Esophagus muscularis mucosa (tissue), 4 donors: Measurements from ENCODE around the gene TMIGD1.

ENCODE experiments used
- EP300 ChIP-seq: sonication (generic); formaldehyde crosslinking; IDR thresholded peaks from one replicate; pipeline ENCODE4 v1.6.1; 2017; ENCODE audit warnings: antibody characterized with exemption
- POLR2A ChIP-seq: fragments of 450-650 bp; IDR thresholded peaks from one replicate; pipeline ENCODE4 v1.6.1; 2017; ENCODE audit warnings: antibody characterized with exemption, moderate library complexity, mild to moderate bottlenecking, low read depth
- TF ChIP-seq, protein P1 (sequence below), 3 experiments: fragments of 200-600 bp in 2 of 3; fragments of 450-650 bp in 1 of 3; sonication (generic) in 2 of 3; IDR thresholded peaks; one replicate each; pipeline ENCODE4 v1.5.1; 2017 to 2019; ENCODE audit warnings: antibody characterized with exemption in 3 of 3, mild to moderate bottlenecking in 2 of 3, moderate library complexity in 1 of 3

DNA sequence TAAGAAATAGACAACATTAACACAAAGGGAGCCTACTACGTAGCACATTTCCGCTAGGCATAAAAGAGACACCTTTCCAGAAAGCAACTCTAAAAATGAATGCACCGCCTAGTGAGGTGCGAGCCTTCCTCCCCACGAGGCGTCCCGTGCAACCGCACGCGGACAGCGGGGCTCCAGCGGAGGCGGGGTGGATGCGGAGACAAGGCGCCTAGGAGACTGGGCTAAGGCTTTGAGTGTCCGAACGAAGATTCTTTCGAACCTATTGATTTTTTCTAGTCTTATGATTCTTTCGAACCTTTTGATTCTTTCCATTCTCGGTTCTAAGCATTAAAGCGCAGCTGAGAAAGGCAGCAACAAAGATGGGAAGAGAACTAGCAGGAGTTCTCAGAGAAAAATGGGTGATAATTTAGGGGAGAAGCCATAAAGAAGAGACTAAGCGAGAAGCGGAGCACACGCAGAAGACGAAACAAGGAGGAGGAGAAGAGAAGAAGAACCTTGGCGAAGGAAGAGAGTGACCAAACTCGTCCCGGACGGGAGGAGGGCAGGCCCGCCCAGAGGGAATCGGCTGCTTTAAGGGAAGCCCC lies 44.5 kb upstream of the TMIGD1 start:
- TF ChIP-seq, protein P1, sequence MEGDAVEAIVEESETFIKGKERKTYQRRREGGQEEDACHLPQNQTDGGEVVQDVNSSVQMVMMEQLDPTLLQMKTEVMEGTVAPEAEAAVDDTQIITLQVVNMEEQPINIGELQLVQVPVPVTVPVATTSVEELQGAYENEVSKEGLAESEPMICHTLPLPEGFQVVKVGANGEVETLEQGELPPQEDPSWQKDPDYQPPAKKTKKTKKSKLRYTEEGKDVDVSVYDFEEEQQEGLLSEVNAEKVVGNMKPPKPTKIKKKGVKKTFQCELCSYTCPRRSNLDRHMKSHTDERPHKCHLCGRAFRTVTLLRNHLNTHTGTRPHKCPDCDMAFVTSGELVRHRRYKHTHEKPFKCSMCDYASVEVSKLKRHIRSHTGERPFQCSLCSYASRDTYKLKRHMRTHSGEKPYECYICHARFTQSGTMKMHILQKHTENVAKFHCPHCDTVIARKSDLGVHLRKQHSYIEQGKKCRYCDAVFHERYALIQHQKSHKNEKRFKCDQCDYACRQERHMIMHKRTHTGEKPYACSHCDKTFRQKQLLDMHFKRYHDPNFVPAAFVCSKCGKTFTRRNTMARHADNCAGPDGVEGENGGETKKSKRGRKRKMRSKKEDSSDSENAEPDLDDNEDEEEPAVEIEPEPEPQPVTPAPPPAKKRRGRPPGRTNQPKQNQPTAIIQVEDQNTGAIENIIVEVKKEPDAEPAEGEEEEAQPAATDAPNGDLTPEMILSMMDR (IDR thresholded peaks at IDR 0.05) = peak in 1 of 3 experiments; percentile 18
- TF ChIP-seq EP300 = no peak
- TF ChIP-seq POLR2A = no peak
